ENCODE results near the gene EPS8L1.

The EPS8L1 gene

DNA sequence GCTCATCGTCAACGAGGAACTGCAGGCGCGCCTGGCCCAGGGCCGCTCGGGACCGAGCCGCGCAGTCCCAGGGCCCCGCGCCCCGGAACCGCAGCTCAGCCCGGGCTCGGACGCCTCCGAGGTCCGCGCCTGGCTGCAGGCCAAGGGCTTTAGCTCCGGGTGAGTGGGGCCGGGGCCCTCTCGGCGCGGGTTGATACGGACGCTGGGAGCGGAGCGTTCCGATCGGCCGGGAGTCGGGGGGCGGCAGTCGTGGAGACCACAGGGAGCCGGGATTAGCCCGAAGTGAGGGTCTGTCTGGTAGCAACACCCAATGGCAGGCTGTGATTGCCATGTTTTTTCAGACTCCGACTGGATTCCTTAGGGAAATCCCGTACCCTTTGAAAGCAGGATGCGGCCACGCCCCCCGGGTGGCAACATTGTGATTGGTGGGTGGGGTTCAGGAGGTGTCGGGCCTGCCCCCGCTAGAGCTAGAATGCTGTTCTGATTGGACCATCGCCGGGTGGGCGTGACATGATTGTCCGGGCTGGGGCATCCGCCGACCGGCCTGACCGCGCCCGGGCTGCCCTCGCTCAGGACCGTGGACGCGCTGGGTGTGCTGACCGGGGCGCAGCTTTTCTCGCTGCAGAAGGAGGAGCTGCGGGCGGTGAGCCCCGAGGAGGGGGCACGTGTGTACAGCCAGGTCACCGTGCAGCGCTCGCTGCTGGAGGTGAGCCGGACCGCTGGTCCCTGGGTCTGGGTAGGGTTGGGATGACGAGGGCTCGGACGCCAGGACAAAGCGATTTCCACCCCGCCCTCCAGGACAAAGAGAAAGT lies 11.3 kb downstream of the EPS8L1 start:
- peaks cover 26% of the 10 kb centered on the region for H3K4me1 ChIP-seq (ENCODE audit: control insufficient read depth, insufficient read depth, low read length, poor library complexity, severe bottlenecking)
- peaks cover 12% of the 10 kb centered on the region for H3K36me3 ChIP-seq (ENCODE audit: control insufficient read depth, insufficient read depth, low read length)
- no peak overlapping the region for H3K27ac ChIP-seq (ENCODE audit: insufficient read depth, low read length, poor library complexity, severe bottlenecking)
- peak; percentile 28 to 50 (median 36) for DNase-seq
- H3K9me3 ChIP-seq (ENCODE audit: control insufficient read depth, low read length) = no peaks in the 10 kb centered on the region
- peak overlapping the region; percentile 22 for H3K4me3 ChIP-seq (ENCODE audit: insufficient read depth, low read depth, low read length, poor library complexity, severe bottlenecking)
- H3K27me3 ChIP-seq (replicated peaks; ENCODE audit: control insufficient read depth, insufficient read depth, low read length, poor library complexity, severe bottlenecking) = peaks cover 44% of the 10 kb centered on the region

DNA sequence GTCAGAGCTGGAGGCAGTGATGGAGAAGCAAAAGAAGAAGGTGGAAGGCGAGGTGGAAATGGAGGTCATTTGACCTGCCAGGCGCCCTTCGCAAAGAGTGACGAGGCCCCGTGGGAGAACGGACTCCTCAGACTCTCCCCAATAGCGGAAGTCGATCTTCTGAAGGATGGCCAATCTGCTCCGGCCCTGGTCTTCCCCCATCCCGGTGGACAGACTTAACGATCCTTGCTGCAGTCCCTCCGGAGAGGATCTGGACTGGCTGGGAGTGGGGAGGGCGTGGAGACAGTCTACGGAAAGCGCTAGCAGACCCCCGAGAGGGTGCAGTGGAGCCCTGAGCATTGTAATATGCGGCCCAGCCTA lies 11.9 kb downstream of the EPS8L1 start:
- peak overlapping the region; percentile 22 for H3K4me3 ChIP-seq (ENCODE audit: insufficient read depth, low read depth, low read length, poor library complexity, severe bottlenecking)
- peaks cover 38% of the 10 kb centered on the region for H3K27me3 ChIP-seq (replicated peaks; ENCODE audit: control insufficient read depth, insufficient read depth, low read length, poor library complexity, severe bottlenecking)

DNA sequence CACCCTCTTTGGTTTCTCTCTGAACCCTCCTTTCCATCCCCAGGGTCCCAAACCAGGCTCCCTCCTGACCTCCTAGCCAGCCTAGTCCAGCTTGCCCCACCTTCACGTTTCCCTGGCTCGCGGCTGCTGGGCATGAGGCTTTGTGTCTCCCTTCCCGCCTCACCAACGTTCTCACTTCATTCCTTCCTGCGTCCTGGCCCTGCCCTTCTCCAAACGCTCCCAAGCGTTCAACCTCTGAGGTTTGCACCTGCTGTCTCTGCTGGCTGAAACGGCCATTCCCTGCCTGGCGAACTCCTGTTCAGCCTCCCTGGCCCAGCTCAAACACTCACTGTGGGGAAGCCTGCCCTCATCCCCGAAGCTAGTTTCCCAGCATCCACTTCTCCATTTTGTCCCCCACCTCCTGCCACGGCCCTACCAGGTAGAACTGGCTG lies 12.4 kb downstream of the EPS8L1 start:
- H3K4me1 ChIP-seq (ENCODE audit: control insufficient read depth, insufficient read depth, low read length, poor library complexity, severe bottlenecking) = peaks cover 19% of the 10 kb centered on the region
- H3K27ac ChIP-seq (ENCODE audit: insufficient read depth, low read length, poor library complexity, severe bottlenecking) = no peak overlapping the region
- H3K4me3 ChIP-seq (ENCODE audit: insufficient read depth, low read depth, low read length, poor library complexity, severe bottlenecking) = no peak overlapping the region
- peaks cover 22% of the 10 kb centered on the region for H3K36me3 ChIP-seq (ENCODE audit: control insufficient read depth, insufficient read depth, low read length)
- no peaks in the 10 kb centered on the region for H3K9me3 ChIP-seq (ENCODE audit: control insufficient read depth, low read length)
- no peak for DNase-seq
- peaks cover 33% of the 10 kb centered on the region for H3K27me3 ChIP-seq (replicated peaks; ENCODE audit: control insufficient read depth, insufficient read depth, low read length, poor library complexity, severe bottlenecking)

More for the DNA sequence above, 11.9 kb downstream of the EPS8L1 start:
- peaks cover 18% of the 10 kb centered on the region for H3K36me3 ChIP-seq (ENCODE audit: control insufficient read depth, insufficient read depth, low read length)
- H3K4me1 ChIP-seq (ENCODE audit: control insufficient read depth, insufficient read depth, low read length, poor library complexity, severe bottlenecking) = peaks cover 20% of the 10 kb centered on the region
- no peak for DNase-seq
- H3K9me3 ChIP-seq (ENCODE audit: control insufficient read depth, low read length) = no peaks in the 10 kb centered on the region
- no peak overlapping the region for H3K27ac ChIP-seq (ENCODE audit: insufficient read depth, low read length, poor library complexity, severe bottlenecking)

DNA sequence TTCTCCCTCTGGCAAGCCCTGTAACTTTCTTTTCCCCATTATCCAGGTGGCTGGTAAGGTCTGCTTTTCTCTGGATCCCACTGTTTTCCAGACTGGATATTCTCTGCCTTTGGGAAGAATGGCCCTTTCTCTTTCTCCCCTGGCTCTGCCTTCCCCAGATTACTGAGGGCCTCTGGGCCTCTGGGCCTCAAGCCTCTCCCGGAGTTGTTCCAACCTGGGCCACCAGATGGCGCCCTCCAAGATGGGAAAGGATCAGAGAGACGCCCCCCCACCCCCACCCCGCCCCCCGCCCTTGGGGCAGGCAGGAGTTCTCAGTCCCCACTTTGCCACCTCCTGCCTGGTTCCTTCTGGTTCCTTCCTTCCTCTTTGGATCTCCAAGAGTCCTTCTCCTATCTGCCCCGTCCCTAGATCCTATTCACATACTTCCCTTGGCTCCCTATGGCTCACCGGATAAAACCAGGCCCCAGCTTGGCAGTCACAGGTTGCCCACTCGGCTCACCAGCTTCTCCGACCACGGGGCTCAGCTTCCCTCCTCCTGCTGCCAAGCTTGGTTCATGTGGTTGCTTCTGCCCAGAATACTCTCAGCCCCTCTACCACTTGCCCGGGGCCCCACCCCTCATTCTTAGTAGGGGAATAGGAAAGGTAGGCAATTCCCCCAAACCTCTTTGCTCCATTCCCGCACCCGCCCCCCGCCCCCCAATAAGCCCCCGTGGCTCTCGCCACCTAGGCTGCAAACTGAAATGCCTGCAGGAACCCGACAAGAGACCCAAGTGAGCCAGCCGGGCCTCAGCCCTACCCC lies 13.1 kb downstream of the EPS8L1 start:
- peak; percentile 48 to 69 (median 57) for DNase-seq
- H3K27ac ChIP-seq (ENCODE audit: insufficient read depth, low read length, poor library complexity, severe bottlenecking) = no peak overlapping the region

DNA sequence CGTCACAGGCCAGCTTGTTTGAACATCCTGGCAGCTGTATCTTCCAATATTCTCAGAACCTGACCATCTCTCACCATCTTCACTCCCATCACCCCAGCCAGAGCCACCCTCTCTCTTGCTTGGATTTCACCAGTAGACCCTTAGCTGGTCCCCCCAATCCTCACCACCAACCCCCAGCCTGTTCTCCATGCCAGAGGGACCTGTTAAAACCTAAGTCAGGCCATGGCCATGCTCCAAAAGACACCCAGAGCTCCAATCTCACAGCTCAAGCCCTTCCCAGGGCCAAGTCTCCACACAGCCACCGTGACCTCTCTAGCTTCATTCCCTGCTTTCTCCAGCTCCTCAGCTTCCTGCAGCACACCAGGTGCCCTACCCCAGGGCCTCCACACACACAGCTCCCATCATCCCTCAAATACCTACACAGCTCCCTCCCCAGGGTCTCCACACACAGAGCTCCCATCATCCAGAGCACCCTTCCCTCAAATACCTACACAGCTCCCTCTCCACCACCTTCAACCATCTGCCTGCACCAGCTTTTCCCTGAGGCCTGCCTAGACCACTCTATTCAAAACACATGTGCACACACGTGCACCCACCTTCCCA lies 13.8 kb downstream of the EPS8L1 start:
- H3K36me3 ChIP-seq (ENCODE audit: control insufficient read depth, insufficient read depth, low read length) = peaks cover 25% of the 10 kb centered on the region
- no peak overlapping the region for H3K4me3 ChIP-seq (ENCODE audit: insufficient read depth, low read depth, low read length, poor library complexity, severe bottlenecking)
- H3K27ac ChIP-seq (ENCODE audit: insufficient read depth, low read length, poor library complexity, severe bottlenecking) = no peak overlapping the region
- H3K4me1 ChIP-seq (ENCODE audit: control insufficient read depth, insufficient read depth, low read length, poor library complexity, severe bottlenecking) = peaks cover 19% of the 10 kb centered on the region
- DNase-seq = no peak
- H3K9me3 ChIP-seq (ENCODE audit: control insufficient read depth, low read length) = no peaks in the 10 kb centered on the region
- peaks cover 23% of the 10 kb centered on the region for H3K27me3 ChIP-seq (replicated peaks; ENCODE audit: control insufficient read depth, insufficient read depth, low read length, poor library complexity, severe bottlenecking)

More for the DNA sequence above, 13.1 kb downstream of the EPS8L1 start:
- H3K27me3 ChIP-seq (replicated peaks; ENCODE audit: control insufficient read depth, insufficient read depth, low read length, poor library complexity, severe bottlenecking) = peaks cover 26% of the 10 kb centered on the region
- no peak overlapping the region for H3K4me3 ChIP-seq (ENCODE audit: insufficient read depth, low read depth, low read length, poor library complexity, severe bottlenecking)
- H3K4me1 ChIP-seq (ENCODE audit: control insufficient read depth, insufficient read depth, low read length, poor library complexity, severe bottlenecking) = peaks cover 19% of the 10 kb centered on the region
- peaks cover 22% of the 10 kb centered on the region for H3K36me3 ChIP-seq (ENCODE audit: control insufficient read depth, insufficient read depth, low read length)
- H3K9me3 ChIP-seq (ENCODE audit: control insufficient read depth, low read length) = no peaks in the 10 kb centered on the region

DNA sequence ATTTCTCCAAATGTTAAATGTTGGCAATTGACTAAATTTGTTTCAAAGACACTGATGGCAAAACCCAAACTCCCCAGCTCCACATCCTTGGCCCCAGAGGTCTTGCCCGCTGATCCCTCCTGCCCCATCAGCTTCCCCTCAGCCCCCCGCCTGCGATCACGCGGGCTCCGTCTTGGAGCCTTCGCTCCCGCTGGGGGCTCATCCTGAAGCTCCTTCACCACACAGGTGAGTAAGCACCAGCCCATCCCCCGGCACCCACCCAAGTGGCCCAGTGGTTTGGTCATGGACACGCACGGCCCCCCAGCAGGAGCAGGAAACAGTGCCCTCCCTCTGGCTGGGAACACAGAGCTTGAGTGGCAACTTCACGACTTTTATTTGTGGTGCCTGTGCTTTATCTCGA lies 14.9 kb downstream of the EPS8L1 start:
- no peak overlapping the region for H3K4me3 ChIP-seq (ENCODE audit: insufficient read depth, low read depth, low read length, poor library complexity, severe bottlenecking)
- no peaks in the 10 kb centered on the region for H3K9me3 ChIP-seq (ENCODE audit: control insufficient read depth, low read length)
- DNase-seq = no peak
- H3K36me3 ChIP-seq (ENCODE audit: control insufficient read depth, insufficient read depth, low read length) = peaks cover 34% of the 10 kb centered on the region
- H3K27ac ChIP-seq (ENCODE audit: insufficient read depth, low read length, poor library complexity, severe bottlenecking) = no peak overlapping the region
- H3K4me1 ChIP-seq (ENCODE audit: control insufficient read depth, insufficient read depth, low read length, poor library complexity, severe bottlenecking) = peaks cover 19% of the 10 kb centered on the region
- H3K27me3 ChIP-seq (replicated peaks; ENCODE audit: control insufficient read depth, insufficient read depth, low read length, poor library complexity, severe bottlenecking) = peaks cover 22% of the 10 kb centered on the region

DNA sequence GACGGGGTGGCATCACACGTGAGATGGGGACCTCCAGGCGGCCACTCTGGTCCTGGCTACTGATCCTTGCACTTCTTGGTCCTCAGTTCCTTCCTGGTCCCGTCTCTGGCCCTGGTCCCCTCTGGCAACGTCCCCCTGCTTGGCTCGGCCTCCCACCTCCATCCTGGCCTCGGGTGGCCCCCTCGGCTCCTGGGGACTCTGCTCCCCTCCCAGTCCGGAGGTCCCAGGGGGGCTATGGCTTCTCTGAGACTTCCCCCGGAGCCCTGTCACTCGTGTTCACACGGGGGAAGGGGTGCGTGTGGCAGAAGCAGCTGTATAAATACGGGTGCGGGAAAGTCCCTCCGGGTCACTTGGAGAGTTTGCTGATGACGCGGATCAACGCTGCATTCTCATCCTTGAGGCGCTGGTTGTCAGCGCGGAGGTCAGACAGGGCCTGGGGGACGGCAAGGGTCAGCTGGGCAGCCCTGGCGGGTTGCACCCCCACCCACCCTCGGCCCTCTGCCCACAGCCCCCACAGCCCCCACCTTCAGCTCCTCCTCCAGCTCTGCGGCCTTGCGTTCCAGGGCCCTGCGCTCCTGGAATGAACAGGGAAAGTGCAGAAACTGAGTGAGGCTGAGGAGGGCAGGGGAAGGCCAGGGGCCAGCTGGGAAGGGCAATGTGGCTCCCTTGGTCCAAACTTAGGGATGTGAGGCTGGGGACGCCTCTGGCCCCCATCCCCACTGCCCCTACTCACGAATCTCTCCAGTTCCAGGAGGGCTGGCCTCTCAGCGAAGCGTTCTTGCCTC lies 15.6 kb downstream of the EPS8L1 start:
- peaks cover 19% of the 10 kb centered on the region for H3K27me3 ChIP-seq (replicated peaks; ENCODE audit: control insufficient read depth, insufficient read depth, low read length, poor library complexity, severe bottlenecking)
- DNase-seq = no peak
- no peaks in the 10 kb centered on the region for H3K9me3 ChIP-seq (ENCODE audit: control insufficient read depth, low read length)
- peaks cover 38% of the 10 kb centered on the region for H3K36me3 ChIP-seq (ENCODE audit: control insufficient read depth, insufficient read depth, low read length)
- no peak overlapping the region for H3K4me3 ChIP-seq (ENCODE audit: insufficient read depth, low read depth, low read length, poor library complexity, severe bottlenecking)
- no peak overlapping the region for H3K27ac ChIP-seq (ENCODE audit: insufficient read depth, low read length, poor library complexity, severe bottlenecking)
- peaks cover 19% of the 10 kb centered on the region for H3K4me1 ChIP-seq (ENCODE audit: control insufficient read depth, insufficient read depth, low read length, poor library complexity, severe bottlenecking)

DNA sequence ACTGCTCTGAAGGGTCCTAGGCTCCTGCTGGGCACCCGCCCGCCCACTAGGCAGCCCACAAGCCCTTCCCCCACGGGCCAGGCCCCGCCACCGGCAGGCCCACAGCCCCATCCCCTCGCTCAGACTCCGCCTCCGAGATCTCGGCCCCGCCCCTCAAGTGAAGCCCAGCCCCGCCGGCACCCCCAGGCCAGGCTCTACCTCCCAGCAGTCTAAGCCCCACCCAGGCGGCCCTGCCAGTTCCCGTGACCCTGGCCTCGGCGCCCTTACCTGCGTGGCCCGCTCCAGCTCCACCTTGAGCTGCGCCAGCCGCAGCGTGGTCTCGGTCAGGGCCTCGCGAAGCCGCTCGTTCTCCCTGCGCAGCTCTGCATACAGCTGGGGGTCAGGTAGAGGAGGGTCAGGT lies 16.3 kb downstream of the EPS8L1 start:
- no peak for DNase-seq
- peaks cover 15% of the 10 kb centered on the region for H3K27me3 ChIP-seq (replicated peaks; ENCODE audit: control insufficient read depth, insufficient read depth, low read length, poor library complexity, severe bottlenecking)
- no peak overlapping the region for H3K27ac ChIP-seq (ENCODE audit: insufficient read depth, low read length, poor library complexity, severe bottlenecking)
- H3K9me3 ChIP-seq (ENCODE audit: control insufficient read depth, low read length) = no peaks in the 10 kb centered on the region
- H3K4me1 ChIP-seq (ENCODE audit: control insufficient read depth, insufficient read depth, low read length, poor library complexity, severe bottlenecking) = peaks cover 13% of the 10 kb centered on the region
- H3K36me3 ChIP-seq (ENCODE audit: control insufficient read depth, insufficient read depth, low read length) = peaks cover 38% of the 10 kb centered on the region
- H3K4me3 ChIP-seq (ENCODE audit: insufficient read depth, low read depth, low read length, poor library complexity, severe bottlenecking) = no peak overlapping the region

DNA sequence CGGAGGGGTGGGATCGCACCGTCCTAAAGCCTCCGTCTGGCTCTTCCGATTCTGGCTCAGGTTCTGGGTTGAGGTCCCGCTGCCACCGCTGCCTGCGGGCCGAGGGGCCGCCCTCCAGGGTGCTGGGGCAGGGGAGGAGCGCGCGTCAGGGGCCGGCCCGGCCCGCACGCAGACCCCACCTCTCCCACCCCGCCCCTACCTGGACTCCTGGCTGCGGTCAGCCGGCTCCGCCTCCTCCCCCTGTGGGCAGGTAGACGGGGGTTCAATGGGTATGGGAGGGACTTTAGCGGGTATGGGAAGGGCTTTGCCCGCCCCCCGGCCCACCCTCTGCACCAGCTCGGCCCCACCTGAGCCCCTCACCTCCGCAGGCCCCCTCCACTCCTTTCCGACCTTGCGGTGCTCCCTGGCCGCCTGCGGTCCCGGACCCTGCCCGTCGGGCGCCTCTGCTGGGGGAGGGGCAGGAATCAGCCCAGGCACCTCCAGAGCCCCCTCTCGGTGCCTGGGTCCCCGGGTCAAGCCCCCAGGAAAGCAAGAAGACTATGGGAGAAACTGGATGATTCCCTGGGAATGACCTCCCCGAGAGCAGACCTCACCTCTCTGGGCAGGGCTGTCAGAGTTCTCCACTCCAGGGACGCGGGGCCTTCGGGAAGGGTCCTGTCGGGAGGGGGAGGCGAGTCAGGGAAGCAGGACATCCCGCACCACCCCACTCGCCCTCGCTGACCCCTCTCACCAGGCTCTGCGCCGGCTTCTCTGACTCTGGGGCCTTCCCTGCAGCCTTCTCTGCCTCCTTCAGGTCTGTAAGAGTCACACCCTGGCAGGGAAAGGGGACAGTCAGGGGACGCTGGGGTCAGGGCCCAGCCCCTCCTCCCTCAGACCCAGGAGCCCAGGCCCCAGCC lies 17.0 kb downstream of the EPS8L1 start:
- H3K36me3 ChIP-seq (ENCODE audit: control insufficient read depth, insufficient read depth, low read length) = peaks cover 38% of the 10 kb centered on the region
- no peak overlapping the region for H3K27ac ChIP-seq (ENCODE audit: insufficient read depth, low read length, poor library complexity, severe bottlenecking)
- peaks cover 5% of the 10 kb centered on the region for H3K4me1 ChIP-seq (ENCODE audit: control insufficient read depth, insufficient read depth, low read length, poor library complexity, severe bottlenecking)
- H3K9me3 ChIP-seq (ENCODE audit: control insufficient read depth, low read length) = no peaks in the 10 kb centered on the region
- H3K4me3 ChIP-seq (ENCODE audit: insufficient read depth, low read depth, low read length, poor library complexity, severe bottlenecking) = no peak overlapping the region
- H3K27me3 ChIP-seq (replicated peaks; ENCODE audit: control insufficient read depth, insufficient read depth, low read length, poor library complexity, severe bottlenecking) = peaks cover 8% of the 10 kb centered on the region
- no peak for DNase-seq

Data from effector memory CD4-positive, alpha-beta T cell (primary cell).